B cell (primary cell): Measurements from ENCODE around the gene METTL21A. TPM values are rescaled to one million over a fixed set of nuclear protein-coding genes. Genes with fewer than 3 reads are reported as not detected.

Experiments used
- ATAC-seq: fragments of 200-7000 bp; cut with Tn5 transposase; one replicate; pipeline ENCODE4 v1.10.0; 2021; ENCODE audit warnings: low read depth, mild to moderate bottlenecking, moderate number of reproducible peaks, moderate library complexity
- CTCF ChIA-PET: fragments of 350-600 bp; sonication (Branson Sonifier 250); formaldehyde crosslinking; loops from one replicate; lab custom pipeline; 2021; ENCODE audit warnings: antibody characterized with exemption, inconsistent platforms; lab: Charles Lee
- POLR2A ChIA-PET: fragments of 350-600 bp; sonication (Branson Sonifier 250); formaldehyde crosslinking; loops from one replicate; lab custom pipeline; 2021; ENCODE audit warnings: antibody characterized with exemption; lab: Charles Lee
- DNase-seq: peaks from one replicate; pipeline ENCODE4 v3.0.0; 2013
- H2AFZ ChIP-seq: 2 replicates; pipeline ENCODE4 v1.6.1; 2012; ENCODE audit warnings: mild to moderate bottlenecking, low read depth, low read length; ENCODE audit not compliant: insufficient read depth, poor library complexity, severe bottlenecking
- H3K27ac ChIP-seq, 2 donors: 1 replicate in 1 of 2; 2 replicates in 1 of 2; pipeline ENCODE4 v1.5.1; 2012 to 2013; ENCODE audit warnings: low read length in 2 of 2, mild to moderate bottlenecking in 2 of 2, moderate library complexity in 1 of 2
- H3K27me3 ChIP-seq, 4 experiments: fragments of 200-600 bp in 1 of 4; sonication (generic) in 1 of 4; replicated peaks in 1 of 4; 1 replicate in 2 of 4; 2 replicates in 2 of 4; pipeline versions ENCODE4 v1.6.1 to v1.7.0; 2013 to 2016; ENCODE audit warnings: low read length in 3 of 4, mild to moderate bottlenecking in 2 of 4, mixed read lengths in 1 of 4, moderate library complexity in 1 of 4; ENCODE audit not compliant: insufficient read depth in 4 of 4, control insufficient read depth in 3 of 4; ENCODE audit errors: control extremely low read depth in 1 of 4
- H3K36me3 ChIP-seq, 2 experiments: replicated peaks in 1 of 2; 1 replicate in 1 of 2; 2 replicates in 1 of 2; pipeline versions ENCODE4 v1.6.1 to v1.7.1; 2013; ENCODE audit warnings: low read length in 1 of 2; ENCODE audit not compliant: insufficient read depth in 2 of 2, control insufficient read depth in 1 of 2; ENCODE audit errors: control extremely low read depth in 1 of 2, extremely low read depth in 1 of 2
- H3K4me1 ChIP-seq, 2 donors: fragments of 200-600 bp in 1 of 2; sonication (generic) in 1 of 2; 1 replicate in 1 of 2; 2 replicates in 1 of 2; pipeline versions ENCODE4 v1.5.1 to v1.6.1; 2013 to 2017; ENCODE audit warnings: low read length in 2 of 2; ENCODE audit not compliant: control insufficient read depth in 2 of 2, insufficient read depth in 2 of 2
- H3K4me2 ChIP-seq: replicated peaks from 2 replicates; pipeline ENCODE3; 2012; ENCODE audit warnings: mild to moderate bottlenecking, low read depth, low read length; ENCODE audit not compliant: poor library complexity, severe bottlenecking
- H3K4me3 ChIP-seq, 5 experiments: fragments of 200-600 bp in 1 of 5; sonication (generic) in 1 of 5; 1 replicate in 3 of 5; 2 replicates in 2 of 5; pipeline versions ENCODE4 v1.5.1 to v1.7.0; 2011 to 2016; ENCODE audit warnings: low read length in 4 of 5, mild to moderate bottlenecking in 4 of 5, low read depth in 2 of 5, control low read depth in 1 of 5, moderate library complexity in 1 of 5; ENCODE audit not compliant: insufficient read depth in 1 of 5; ENCODE audit errors: control extremely low read depth in 1 of 5, extremely low read depth in 1 of 5
- H3K79me2 ChIP-seq: fragments of 200-600 bp; sonication (generic); one replicate; pipeline ENCODE4 v1.6.0; 2016; ENCODE audit warnings: low read length; ENCODE audit not compliant: control insufficient read depth, insufficient read depth
- H3K9ac ChIP-seq: fragments of 200-600 bp; sonication (generic); 2 replicates; pipeline ENCODE4 v1.6.1; 2017; ENCODE audit warnings: mild to moderate bottlenecking, low read length, moderate library complexity
- H3K9me3 ChIP-seq, 3 donors: one replicate each; pipeline versions ENCODE4 v1.6.1 to v1.7.1; 2013; ENCODE audit warnings: low read length in 2 of 3; ENCODE audit not compliant: control insufficient read depth in 2 of 3, insufficient read depth in 1 of 3; ENCODE audit errors: control extremely low read depth in 1 of 3
- H4K20me1 ChIP-seq: 2 replicates; pipeline ENCODE4 v1.6.0; 2012; ENCODE audit warnings: mild to moderate bottlenecking, low read length; ENCODE audit not compliant: insufficient read depth, control insufficient read depth, poor library complexity, severe bottlenecking
- H3K27ac Mint-ChIP-seq: one replicate; pipeline ENCODE4 v1.8.0; 2021; ENCODE audit warnings: mixed read lengths
- H3K27me3 Mint-ChIP-seq: one replicate; pipeline ENCODE4 v1.8.0; 2021; ENCODE audit warnings: mixed read lengths
- H3K4me1 Mint-ChIP-seq: one replicate; pipeline ENCODE4 v1.8.0; 2021; ENCODE audit warnings: mixed read lengths
- H3K4me3 Mint-ChIP-seq: one replicate; pipeline ENCODE4 v1.8.0; 2021; ENCODE audit warnings: mixed read lengths
- H3K9me3 Mint-ChIP-seq: one replicate; pipeline ENCODE4 v1.8.0; 2022; ENCODE audit warnings: mixed read lengths; ENCODE audit not compliant: insufficient read depth
- CTCF ChIP-seq: fragments of 200-600 bp; IDR thresholded peaks from one replicate; pipeline ENCODE4 v1.8.0; 2022; ENCODE audit warnings: antibody characterized with exemption, mild to moderate bottlenecking
- EZH2 ChIP-seq: IDR thresholded peaks from 2 replicates; pipeline ENCODE4 v1.6.1; 2012; ENCODE audit warnings: borderline replicate concordance, low read depth, mild to moderate bottlenecking, moderate library complexity, low read length; ENCODE audit not compliant: insufficient read depth, poor library complexity, severe bottlenecking
- intact Hi-C: fragments of 100-400 bp; cut with micrococcal nuclease; formaldehyde crosslinking; loops from one replicate; pipeline ENCODE4 v1.10.0; 2022
- polyA plus RNA-seq: library from polyadenylated mRNA; depleted of rRNA; stranded (reverse); fragments of >200 nt; gene quantifications from 2 replicates; pipeline ENCODE4 v1.2.3, GENCODE V29; 2012
- total RNA-seq, 2 donors: library from RNA; stranded (reverse); fragments of 120-200 nt in 1 of 2; gene quantifications; 1 replicate in 1 of 2; 2 replicates in 1 of 2; pipeline versions ENCODE4 v1.2.3 to v1.2.4, GENCODE V29; 2013 to 2022

Gene METTL21A
- total and polyA plus RNA-seq, 2 donors (not counting 1 experiment from before 2014, with no cell fraction given) = 30.7 to 33.1 TPM

DNA sequence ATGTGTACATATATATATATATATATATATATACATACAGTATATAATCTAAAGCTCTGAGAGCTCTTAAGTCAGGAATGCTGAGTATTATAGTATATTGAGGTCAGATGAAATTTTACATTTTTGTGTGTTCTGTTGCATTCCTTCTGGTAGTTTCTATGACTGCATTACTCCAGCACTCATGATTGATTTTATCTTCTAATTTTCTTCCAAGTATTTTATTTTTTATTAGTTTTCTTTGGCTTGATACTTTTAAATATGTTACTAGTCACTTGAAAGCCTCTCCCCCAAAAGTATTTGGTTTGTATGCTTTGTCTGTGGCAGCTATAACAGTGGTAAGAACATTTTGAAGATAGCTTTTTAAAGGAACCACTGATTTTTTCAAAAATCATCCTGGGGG is 25.0 kb downstream of the METTL21A start:
- ATAC-seq (no peak), DNase-seq (no peak)
- peaks cover 11% of the 10 kb centered on the region for H4K20me1 ChIP-seq
- TF ChIP-seq CTCF (no peak), EZH2 (no peak)
- peaks cover 6% of the 10 kb centered on the region for H3K79me2 ChIP-seq
- Mint-ChIP-seq H3K4me3 (no peak overlapping the region), H3K4me1 (peaks cover 11% of the 10 kb centered on the region), H3K27ac (no peak overlapping the region), H3K27me3 (no peaks in the 10 kb centered on the region), H3K9me3 (no peaks in the 10 kb centered on the region)
- peaks cover 0 to 3% of the 10 kb centered on the region in 2 donors for H3K4me1 ChIP-seq
- CTCF ChIA-PET = no interaction called here
- POLR2A ChIA-PET = no interaction called here
- intact Hi-C loops = no loop called here
- peaks cover 7 to 21% of the 10 kb centered on the region in 2 experiments for H3K36me3 ChIP-seq
- no peaks in the 10 kb centered on the region for H3K27me3 ChIP-seq
- no peak overlapping the region for H3K9ac ChIP-seq
- no peak overlapping the region for H3K4me2 ChIP-seq
- H3K27ac ChIP-seq = peak overlapping the region in 1 of 2 donors; percentile 43
- no peaks in the 10 kb centered on the region for H3K9me3 ChIP-seq
- H3K4me3 ChIP-seq = no peak overlapping the region
- no peak overlapping the region for H2AFZ ChIP-seq

- DNase-seq (no peak), ATAC-seq (no peak)
- H3K27ac ChIP-seq = peak overlapping the region in 1 of 2 donors; percentile 38
- Mint-ChIP-seq H3K4me3 (no peak overlapping the region), H3K4me1 (peaks cover 10% of the 10 kb centered on the region), H3K27ac (no peak overlapping the region), H3K9me3 (no peaks in the 10 kb centered on the region), H3K27me3 (no peaks in the 10 kb centered on the region)
- intact Hi-C loops = no loop called here
- H3K27me3 ChIP-seq = no peaks in the 10 kb centered on the region
- TF ChIP-seq CTCF = no peak
- TF ChIP-seq EZH2 = no peak
- no peak overlapping the region for H3K4me2 ChIP-seq
- CTCF ChIA-PET = no interaction called here
- peaks cover 6% of the 10 kb centered on the region for H3K79me2 ChIP-seq
- peaks cover 5 to 25% of the 10 kb centered on the region in 2 experiments for H3K36me3 ChIP-seq
- H3K4me1 ChIP-seq = peaks cover under 1% of the 10 kb centered on the region in 2 donors
- POLR2A ChIA-PET = no interaction called here
- H3K4me3 ChIP-seq = no peak overlapping the region
- peaks cover 11% of the 10 kb centered on the region for H4K20me1 ChIP-seq
- no peak overlapping the region for H2AFZ ChIP-seq
- no peak overlapping the region for H3K9ac ChIP-seq
- H3K9me3 ChIP-seq = no peaks in the 10 kb centered on the region
Observed at GRCh38 chr2:207599636-207600035, 25.6 kb downstream of the METTL21A start.
